Ishikawa (cell line): ENCODE measurements around the gene IRS2.

Experiments used
- CREB1 ChIP-seq: IDR thresholded peaks from 2 replicates; pipeline ENCODE4 v1.6.1; 2012; ENCODE audit warnings: low read depth
- FOXM1 ChIP-seq: IDR thresholded peaks from 2 replicates; pipeline ENCODE4 v1.6.1; 2012; ENCODE audit warnings: low read depth, borderline replicate concordance
- MAX ChIP-seq: IDR thresholded peaks from 2 replicates; pipeline ENCODE4 v1.6.1; 2012
- RAD21 ChIP-seq: IDR thresholded peaks from 2 replicates; pipeline ENCODE4 v1.6.1; 2012; ENCODE audit warnings: low read depth
- REST ChIP-seq: IDR thresholded peaks from 2 replicates; pipeline ENCODE4 v1.6.1; 2012; ENCODE audit warnings: low read depth, mild to moderate bottlenecking
- TEAD4 ChIP-seq: IDR thresholded peaks from 2 replicates; pipeline ENCODE4 v1.6.1; 2012
- USF1 ChIP-seq: IDR thresholded peaks from 2 replicates; pipeline ENCODE4 v1.6.1; 2012
- YY1 ChIP-seq: IDR thresholded peaks from 2 replicates; pipeline ENCODE4 v1.6.1; 2012; ENCODE audit warnings: low read depth

DNA sequence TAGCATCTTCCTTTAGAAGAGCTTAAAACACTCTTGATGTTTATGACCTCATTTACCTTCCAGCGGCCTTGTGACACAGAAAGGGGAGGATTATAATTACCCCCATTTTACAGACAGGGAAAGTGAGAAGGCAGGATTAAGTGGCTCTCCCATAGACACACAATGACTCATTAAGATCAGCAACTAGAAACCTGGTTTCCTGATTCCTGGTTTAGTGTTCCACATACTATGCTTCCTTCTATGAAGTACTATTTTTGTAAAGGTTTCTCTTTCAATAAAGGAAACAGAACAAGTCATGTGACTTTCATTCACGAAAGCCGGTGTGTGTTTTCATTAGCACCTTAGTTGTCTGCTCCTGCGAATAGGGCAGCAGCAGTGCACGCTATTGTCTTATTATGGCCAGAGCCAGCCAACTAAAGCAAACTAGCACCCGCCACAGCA, 8.3 kb downstream of the IRS2 start:
- no peak for TF ChIP-seq TEAD4
- no peak for TF ChIP-seq CREB1
- no peak for TF ChIP-seq MAX
- no peak for TF ChIP-seq REST
- no peak for TF ChIP-seq RAD21
- no peak for TF ChIP-seq USF1
- no peak for TF ChIP-seq YY1
- TF ChIP-seq FOXM1: no peak
